H9 (cell line): ENCODE results near the gene PEPD. TPM values are rescaled to one million over a fixed set of nuclear protein-coding genes. Genes with fewer than 3 reads are reported as not detected.

Experiments used
- DNase-seq: peaks from one replicate; pipeline ENCODE4 v3.0.0-alpha.2; 2017
- H2AFZ ChIP-seq: one replicate; pipeline ENCODE4 v1.6.1; 2013; ENCODE audit warnings: mild to moderate bottlenecking, low read length, control low read depth, moderate library complexity
- H2AK5ac ChIP-seq: 2 replicates; pipeline ENCODE4 v1.6.1; 2013; ENCODE audit warnings: low read length, control low read depth, mixed read lengths; ENCODE audit not compliant: insufficient read length
- H2BK120ac ChIP-seq: one replicate; pipeline ENCODE4 v1.6.1; 2013; ENCODE audit warnings: low read depth, mild to moderate bottlenecking, low read length, control low read depth, inconsistent platforms; ENCODE audit not compliant: poor library complexity, severe bottlenecking
- H2BK12ac ChIP-seq: 2 replicates; pipeline ENCODE4 v1.6.1; 2013; ENCODE audit warnings: low read length, control low read depth, mixed read lengths, low read depth; ENCODE audit not compliant: insufficient read length
- H2BK15ac ChIP-seq: 2 replicates; pipeline ENCODE4 v1.6.1; 2013; ENCODE audit warnings: low read depth, low read length, control low read depth
- H2BK20ac ChIP-seq: one replicate; pipeline ENCODE4 v1.6.1; 2013; ENCODE audit warnings: low read depth, mild to moderate bottlenecking, low read length, control low read depth, inconsistent platforms; ENCODE audit not compliant: poor library complexity, severe bottlenecking
- H2BK5ac ChIP-seq: 2 replicates; pipeline ENCODE4 v1.6.1; 2013; ENCODE audit warnings: low read length, control low read depth, mixed read lengths; ENCODE audit not compliant: insufficient read length
- H3K14ac ChIP-seq: 2 replicates; pipeline ENCODE4 v1.6.1; 2013; ENCODE audit warnings: low read length, control low read depth; ENCODE audit not compliant: insufficient read depth
- H3K18ac ChIP-seq: 2 replicates; pipeline ENCODE4 v1.6.1; 2013; ENCODE audit warnings: low read depth, mild to moderate bottlenecking, mixed read lengths, low read length, control low read depth; ENCODE audit not compliant: insufficient read length
- H3K23ac ChIP-seq: 2 replicates; pipeline ENCODE4 v1.6.1; 2013; ENCODE audit warnings: low read length, control low read depth, mixed read lengths, low read depth; ENCODE audit not compliant: insufficient read length
- H3K23me2 ChIP-seq: 2 replicates; pipeline ENCODE4 v1.6.1; 2013; ENCODE audit warnings: low read depth, mild to moderate bottlenecking, mixed read lengths, low read length, control low read depth; ENCODE audit not compliant: insufficient read length, poor library complexity, severe bottlenecking
- H3K27ac ChIP-seq: 2 replicates; pipeline ENCODE4 v1.5.1; 2013; ENCODE audit warnings: low read length, control low read depth, mixed read lengths, low read depth; ENCODE audit not compliant: insufficient read length
- H3K27me3 ChIP-seq: 2 replicates; pipeline ENCODE4 v1.6.1; 2013; ENCODE audit warnings: low read length, control low read depth, inconsistent platforms; ENCODE audit not compliant: insufficient read depth
- H3K4ac ChIP-seq: 2 replicates; pipeline ENCODE4 v1.6.1; 2013; ENCODE audit warnings: low read depth, mild to moderate bottlenecking, control low read depth, inconsistent platforms, low read length, moderate library complexity
- H3K4me1 ChIP-seq: 2 replicates; pipeline ENCODE4 v1.6.1; 2013; ENCODE audit warnings: low read length, control low read depth, inconsistent platforms; ENCODE audit not compliant: insufficient read depth
- H3K4me2 ChIP-seq: 2 replicates; pipeline ENCODE4 v1.6.1; 2013; ENCODE audit warnings: low read length, control low read depth, mixed read lengths; ENCODE audit not compliant: insufficient read length, insufficient read depth
- H3K56ac ChIP-seq: 2 replicates; pipeline ENCODE4 v1.6.1; 2013; ENCODE audit warnings: low read depth, mild to moderate bottlenecking, mixed read lengths, low read length, control low read depth; ENCODE audit not compliant: insufficient read length
- H3K79me1 ChIP-seq: 2 replicates; pipeline ENCODE4 v1.6.1; 2013; ENCODE audit warnings: low read depth, mild to moderate bottlenecking, moderate library complexity, low read length, control low read depth, inconsistent platforms; ENCODE audit not compliant: insufficient read depth, poor library complexity, severe bottlenecking
- H3K79me2 ChIP-seq: 2 replicates; pipeline ENCODE4 v1.6.1; 2013; ENCODE audit warnings: low read length, control low read depth, inconsistent platforms; ENCODE audit not compliant: insufficient read depth
- H3K9ac ChIP-seq: 2 replicates; pipeline ENCODE4 v1.6.1; 2013; ENCODE audit warnings: low read length, control low read depth, mixed read lengths; ENCODE audit not compliant: insufficient read length; ENCODE audit errors: extremely low read depth
- H3K9me3 ChIP-seq: one replicate; pipeline ENCODE4 v1.6.1; 2013; ENCODE audit warnings: low read depth, low read length, inconsistent platforms; ENCODE audit not compliant: control insufficient read depth
- H3T11ph ChIP-seq: one replicate; pipeline ENCODE4 v1.6.1; 2013; ENCODE audit warnings: mild to moderate bottlenecking, low read length, control low read depth, inconsistent platforms
- H4K20me1 ChIP-seq: one replicate; pipeline ENCODE4 v1.6.1; 2013; ENCODE audit not compliant: control insufficient read depth, insufficient read length, insufficient read depth
- H4K5ac ChIP-seq: 2 replicates; pipeline ENCODE4 v1.6.1; 2013; ENCODE audit warnings: low read depth, mild to moderate bottlenecking, mixed read lengths, low read length, control low read depth; ENCODE audit not compliant: insufficient read length
- H4K8ac ChIP-seq: replicated peaks from 2 replicates; pipeline ENCODE4 v1.6.1; 2013; ENCODE audit warnings: low read length, control low read depth, mixed read lengths, low read depth; ENCODE audit not compliant: insufficient read length
- H4K91ac ChIP-seq: 2 replicates; pipeline ENCODE4 v1.6.1; 2013; ENCODE audit warnings: low read depth, mild to moderate bottlenecking, moderate library complexity, mixed read lengths, low read length, control low read depth; ENCODE audit not compliant: insufficient read length
- H3K27ac Mint-ChIP-seq, 3 experiments: 2 replicates in 2 of 3; 3 replicates in 1 of 3; pipeline ENCODE4 v1.8.0; 2020 to 2021; ENCODE audit warnings: mixed read lengths in 3 of 3, mild to moderate bottlenecking in 1 of 3, moderate library complexity in 1 of 3
- H3K27me3 Mint-ChIP-seq: 2 replicates; pipeline ENCODE4 v1.8.0; 2021; ENCODE audit warnings: low read depth, mild to moderate bottlenecking, moderate library complexity, mixed read lengths
- H3K36me3 Mint-ChIP-seq, 3 experiments: 2 replicates in 2 of 3; 3 replicates in 1 of 3; pipeline ENCODE4 v1.8.0; 2020 to 2021; ENCODE audit warnings: low read depth in 3 of 3, mixed read lengths in 3 of 3; ENCODE audit not compliant: insufficient read depth in 1 of 3
- H3K4me1 Mint-ChIP-seq, 2 experiments: 2 replicates each; pipeline ENCODE4 v1.8.0; 2020; ENCODE audit warnings: mixed read lengths in 2 of 2
- H3K4me3 Mint-ChIP-seq, 2 experiments: 2 replicates in 1 of 2; 3 replicates in 1 of 2; pipeline ENCODE4 v1.8.0; 2020 to 2021; ENCODE audit warnings: mild to moderate bottlenecking in 2 of 2, mixed read lengths in 2 of 2, moderate library complexity in 1 of 2
- H3K9me3 Mint-ChIP-seq, 2 experiments: 2 replicates in 1 of 2; 3 replicates in 1 of 2; pipeline ENCODE4 v1.8.0; 2020; ENCODE audit warnings: mild to moderate bottlenecking in 2 of 2, mixed read lengths in 2 of 2, moderate library complexity in 1 of 2
- WGBS: extraction: QIAGEN DNeasy Blood & Tissue Kit; methylation state at CpG from one replicate; pipeline ENCODE4 v1.1.7; 2013; ENCODE audit warnings: missing lambda C conversion rate, low lambda C conversion rate, mixed read lengths; ENCODE audit not compliant: insufficient read length; ENCODE audit errors: extremely low coverage; 5-methylcytosine and 5-hydroxymethylcytosine counted together
- total RNA-seq: library from RNA; stranded (reverse); gene quantifications from 2 replicates; pipeline ENCODE4 v1.2.1, GENCODE V29; 2021
- TF ChIP-seq, protein P1 (sequence below): fragments of 200-600 bp; sonication (generic); conservative IDR thresholded peaks from 3 replicates; pipeline ENCODE4 v1.8.0; 2021; ENCODE audit warnings: antibody characterized with exemption, mild to moderate bottlenecking

Gene PEPD
- total RNA-seq, 1 experiment from 2014 or later, result 52.8 TPM

DNA sequence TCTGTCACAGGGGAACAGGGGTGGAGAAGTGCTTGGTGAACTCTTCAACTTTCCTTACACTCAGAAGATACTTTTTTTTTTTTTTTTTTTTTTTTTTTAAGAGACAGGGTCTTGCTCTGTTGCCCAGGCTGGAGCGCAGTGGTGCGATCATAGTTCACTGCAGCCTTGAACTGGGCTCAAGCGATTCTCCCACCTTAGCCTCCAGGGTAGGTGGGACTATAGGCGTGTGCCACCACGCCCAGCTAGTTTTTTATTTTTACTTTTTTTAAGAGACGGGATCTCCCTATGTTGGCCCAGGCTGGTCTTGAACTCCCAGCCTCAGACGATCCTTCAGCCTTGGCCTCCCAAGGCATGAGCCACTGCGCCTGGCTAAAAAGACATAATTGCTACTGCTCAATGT lies 136.6 kb downstream of the PEPD start:
- Histone ChIP-seq H2BK20ac (no peak overlapping the region), H2AK5ac (no peak overlapping the region), H3K4me2 (no peak overlapping the region), H4K8ac (no peak overlapping the region), H3K79me1 (peaks cover 4% of the 10 kb centered on the region), H2BK12ac (no peak overlapping the region), H2AFZ (no peak overlapping the region), H4K91ac (no peak overlapping the region), H2BK120ac (no peak overlapping the region), H2BK5ac (no peak overlapping the region), H3K27ac (no peak overlapping the region), H3K27me3 (no peaks in the 10 kb centered on the region), H2BK15ac (no peak overlapping the region), H4K20me1 (peaks cover 4% of the 10 kb centered on the region), H3T11ph (no peak overlapping the region), H3K23ac (no peak overlapping the region), H3K9me3 (no peaks in the 10 kb centered on the region), H3K79me2 (peaks cover 1% of the 10 kb centered on the region; the same call in 1 of the 2 replicates), H3K9ac (no peak overlapping the region), H3K18ac (no peak overlapping the region), H3K23me2 (no peaks in the 10 kb centered on the region), H3K4ac (no peak overlapping the region), H4K5ac (no peak overlapping the region), H3K4me1 (no peaks in the 10 kb centered on the region), H3K14ac (no peak overlapping the region), H3K56ac (no peak overlapping the region)
- WGBS, result no CpG with 5 or more reads among the region's 8 CpGs
- H3K4me1 Mint-ChIP-seq, result peaks cover 14 to 15% of the 10 kb centered on the region in 2 experiments
- peaks cover 3 to 14% (median 5%) of the 10 kb centered on the region in 3 experiments; a peak in 3 of 7 replicates for H3K36me3 Mint-ChIP-seq
- TF ChIP-seq, protein P1, sequence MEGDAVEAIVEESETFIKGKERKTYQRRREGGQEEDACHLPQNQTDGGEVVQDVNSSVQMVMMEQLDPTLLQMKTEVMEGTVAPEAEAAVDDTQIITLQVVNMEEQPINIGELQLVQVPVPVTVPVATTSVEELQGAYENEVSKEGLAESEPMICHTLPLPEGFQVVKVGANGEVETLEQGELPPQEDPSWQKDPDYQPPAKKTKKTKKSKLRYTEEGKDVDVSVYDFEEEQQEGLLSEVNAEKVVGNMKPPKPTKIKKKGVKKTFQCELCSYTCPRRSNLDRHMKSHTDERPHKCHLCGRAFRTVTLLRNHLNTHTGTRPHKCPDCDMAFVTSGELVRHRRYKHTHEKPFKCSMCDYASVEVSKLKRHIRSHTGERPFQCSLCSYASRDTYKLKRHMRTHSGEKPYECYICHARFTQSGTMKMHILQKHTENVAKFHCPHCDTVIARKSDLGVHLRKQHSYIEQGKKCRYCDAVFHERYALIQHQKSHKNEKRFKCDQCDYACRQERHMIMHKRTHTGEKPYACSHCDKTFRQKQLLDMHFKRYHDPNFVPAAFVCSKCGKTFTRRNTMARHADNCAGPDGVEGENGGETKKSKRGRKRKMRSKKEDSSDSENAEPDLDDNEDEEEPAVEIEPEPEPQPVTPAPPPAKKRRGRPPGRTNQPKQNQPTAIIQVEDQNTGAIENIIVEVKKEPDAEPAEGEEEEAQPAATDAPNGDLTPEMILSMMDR, result no peak
- no peaks in the 10 kb centered on the region for H3K27me3 Mint-ChIP-seq
- no peak overlapping the region for H3K4me3 Mint-ChIP-seq
- H3K27ac Mint-ChIP-seq, result no peak overlapping the region
- H3K9me3 Mint-ChIP-seq, result no peaks in the 10 kb centered on the region
- DNase-seq, result no peak
